HEK293 (cell line): ENCODE results near the gene FGR.

Experiments
- CTCF ChIA-PET: fragments of 350-600 bp; formaldehyde crosslinking; extraction: SDS; loops from one replicate; lab custom pipeline; 2021; ENCODE audit warnings: antibody characterized with exemption; lab: Yijun Ruan, JAX
- POLR2A ChIA-PET: fragments of 300-600 bp; formaldehyde crosslinking; extraction: SDS; loops from one replicate; lab custom pipeline; 2020; ENCODE audit warnings: antibody characterized with exemption, inconsistent platforms; lab: Yijun Ruan, JAX
- H3K27ac ChIP-seq: fragments of 200-500 bp; sonication (Bioruptor generic); 2 replicates; pipeline ENCODE4 v1.5.1; 2014; ENCODE audit warnings: low read depth, low read length, control low read depth, inconsistent platforms; ENCODE audit errors: extremely low read depth
- H3K36me3 ChIP-seq, 2 experiments: fragments of 200-500 bp in 1 of 2; sonication (Bioruptor generic) in 1 of 2; 1 replicate in 1 of 2; 2 replicates in 1 of 2; pipeline ENCODE4 v1.5.1; 2014 to 2017; ENCODE audit warnings: inconsistent platforms in 2 of 2, low read length in 2 of 2; ENCODE audit not compliant: control insufficient read depth in 2 of 2, insufficient read depth in 1 of 2
- H3K4me1 ChIP-seq: fragments of 200-500 bp; sonication (Bioruptor generic); 2 replicates; pipeline ENCODE4 v1.5.1; 2014; ENCODE audit warnings: mild to moderate bottlenecking, low read length, inconsistent platforms; ENCODE audit not compliant: control insufficient read depth, insufficient read depth
- H3K4me3 ChIP-seq: 2 replicates; pipeline ENCODE4 v1.5.1; 2011; ENCODE audit warnings: low read depth, mild to moderate bottlenecking, control low read depth, low read length, moderate library complexity
- H3K9me3 ChIP-seq: fragments of 200-500 bp; sonication (Bioruptor generic); 2 replicates; pipeline ENCODE4 v1.5.1; 2014; ENCODE audit warnings: low read depth, low read length, inconsistent platforms; ENCODE audit not compliant: control insufficient read depth, insufficient read depth
- EGR2 ChIP-seq: fragments of 450-650 bp; formaldehyde crosslinking; IDR thresholded peaks from 2 replicates; pipeline ENCODE4 v1.5.1; 2016; ENCODE audit warnings: low read depth, missing biosample characterization, missing genetic modification characterization
- ELK4 ChIP-seq: IDR thresholded peaks from 2 replicates; pipeline ENCODE4 v1.6.1; 2011; ENCODE audit warnings: mild to moderate bottlenecking, low read depth, low read length, borderline replicate concordance
- GLIS1 ChIP-seq: fragments of 450-650 bp; formaldehyde crosslinking; IDR thresholded peaks from 2 replicates; pipeline ENCODE4 v1.5.1; 2016; ENCODE audit warnings: missing biosample characterization, missing genetic modification characterization
- PATZ1 ChIP-seq: fragments of 450-650 bp; formaldehyde crosslinking; IDR thresholded peaks from 2 replicates; pipeline ENCODE4 v1.5.1; 2016; ENCODE audit warnings: missing biosample characterization, missing genetic modification characterization
- PRDM2 ChIP-seq: fragments of 450-650 bp; formaldehyde crosslinking; IDR thresholded peaks from 2 replicates; pipeline ENCODE4 v1.5.1; 2016; ENCODE audit warnings: missing biosample characterization, missing genetic modification characterization, borderline replicate concordance
- SCRT2 ChIP-seq: fragments of 450-650 bp; formaldehyde crosslinking; IDR thresholded peaks from 2 replicates; pipeline ENCODE4 v1.5.1; 2016; ENCODE audit warnings: missing biosample characterization, missing genetic modification characterization
- TSHZ1 ChIP-seq: fragments of 450-650 bp; formaldehyde crosslinking; IDR thresholded peaks from 2 replicates; pipeline ENCODE4 v1.5.1; 2016; ENCODE audit warnings: missing biosample characterization, missing genetic modification characterization, borderline replicate concordance
- ZNF23 ChIP-seq: fragments of 450-650 bp; formaldehyde crosslinking; IDR thresholded peaks from 2 replicates; pipeline ENCODE4 v1.5.1; 2016; ENCODE audit warnings: missing biosample characterization, missing genetic modification characterization, borderline replicate concordance
- ZNF501 ChIP-seq: fragments of 450-650 bp; formaldehyde crosslinking; IDR thresholded peaks from 2 replicates; pipeline ENCODE4 v1.5.1; 2016; ENCODE audit warnings: missing biosample characterization, missing genetic modification characterization

FGR gene

GRCh38 chr1:27571439-27572018 is 63.5 kb downstream of the FGR start:
- TF ChIP-seq ZNF23 (no peak), PATZ1 (tag by site-specific recombination) (0 out of 2 replicates have a peak, but pooled peaks have one; percentile 5), PRDM2 (tag by site-specific recombination) (no peak), GLIS1 (0 out of 2 replicates have a peak, but pooled peaks have one; percentile 13), ZNF501 (no peak), ELK4 (no peak), EGR2 (peak; percentile 57; the same call in 1 of the 2 replicates)
- H3K4me1 ChIP-seq = peaks cover 11% of the 10 kb centered on the region
- no peak overlapping the region for H3K27ac ChIP-seq
- no peak overlapping the region for H3K4me3 ChIP-seq
- ChIA-PET POLR2A (interaction anchor here (0.6 to 1.5 kb wide), 4 partner anchors 19 to 449 kb away, joined by 3 to 10 read pairs (median 4); partner anchors contain the start of gene AHDC1), CTCF (interaction anchor here (0.8 to 8.6 kb wide), 8 partner anchors 9 to 37 kb away, joined by 3 to 111 read pairs (median 4); no protein-coding TSS in a partner anchor)
- H3K36me3 ChIP-seq = no peaks in the 10 kb centered on the region
- no peaks in the 10 kb centered on the region for H3K9me3 ChIP-seq

- Histone ChIP-seq H3K4me1 (peaks cover 11% of the 10 kb centered on the region), H3K4me3 (no peak overlapping the region), H3K36me3 (no peaks in the 10 kb centered on the region), H3K9me3 (no peaks in the 10 kb centered on the region), H3K27ac (no peak overlapping the region)
- POLR2A ChIA-PET = interaction anchor here (0.6 to 1.3 kb wide), 4 partner anchors 18 to 448 kb away, joined by 3 to 10 read pairs (median 4); partner anchors contain the start of gene AHDC1
- CTCF ChIA-PET = interaction anchor here (0.9 to 8.6 kb wide), 6 partner anchors 8 to 35 kb away, joined by 4 to 111 read pairs (median 6); no protein-coding TSS in a partner anchor
- TF ChIP-seq SCRT2 (tag by site-specific recombination) (0 out of 2 replicates have a peak, but pooled peaks have one; percentile 2), TSHZ1 (no peak)
Measured at GRCh38 chr1:27570784-27571183, 64.2 kb downstream of the FGR start.
